Measurements from ENCODE around the gene NXF1.

The NXF1 gene

DNA sequence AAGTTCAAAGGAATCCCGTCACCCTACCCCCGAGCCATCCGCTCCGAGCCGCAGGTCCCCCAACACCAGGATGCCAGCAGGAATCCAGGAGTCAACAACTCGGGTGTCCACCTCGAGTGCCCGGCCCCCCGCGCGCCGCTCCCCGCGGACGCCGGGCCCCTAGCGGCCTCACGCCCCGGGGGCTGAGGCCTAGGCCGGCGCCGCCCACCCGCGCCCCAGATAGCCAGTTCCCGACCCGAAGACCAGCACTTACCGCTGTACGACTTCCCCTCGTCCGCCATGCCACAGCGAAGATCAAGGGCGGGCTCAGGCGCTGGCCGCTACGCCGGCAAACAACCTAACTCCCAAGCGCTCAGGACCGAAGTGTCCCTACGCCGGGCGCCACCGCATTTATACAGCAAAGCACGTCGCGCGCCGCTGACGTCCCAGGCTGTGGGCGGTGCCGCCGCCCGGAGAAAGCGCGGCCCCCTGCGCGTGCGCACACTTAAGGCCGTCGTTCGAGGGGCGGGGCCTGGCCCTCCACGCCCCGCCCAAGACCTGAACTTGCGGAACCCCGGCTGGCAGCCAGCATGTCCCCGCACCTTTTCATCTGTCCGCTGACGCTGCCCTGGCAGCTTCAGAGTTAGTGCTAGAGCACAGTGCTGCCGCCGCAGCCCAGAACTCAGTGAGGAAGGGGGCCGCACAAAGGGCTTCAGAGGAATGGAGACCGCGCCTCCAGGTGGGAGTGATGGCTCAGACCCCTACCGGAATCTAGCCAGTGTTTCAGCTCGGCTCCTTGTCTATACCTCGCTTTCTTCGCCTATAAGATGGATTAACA, at the start of gene NXF1:
Gene NXF1 (minus strand): TSS at position 365 of the 817 bp plus-strand sequence. CDS start 84 bp downstream, at position 281.
- no peaks in the 10 kb centered on the region for H4K20me1 ChIP-seq (ENCODE audit: low read depth, low read length)
- peaks cover 7% of the 10 kb centered on the region; the same call in 1 of the 2 replicates for H3F3A ChIP-seq (ENCODE audit: insufficient read depth)
- H3K9me3 ChIP-seq (ENCODE audit: insufficient read depth, low read length): no peaks in the 10 kb centered on the region
- H3K27me3 ChIP-seq (ENCODE audit: low read length): no peaks in the 10 kb centered on the region
- no peaks in the 10 kb centered on the region for H3K9me2 ChIP-seq (replicated peaks; ENCODE audit: insufficient read depth, low read length)
- H2AFZ ChIP-seq (ENCODE audit: low read depth, low read length, severe bottlenecking): peak within 1 kb of the TSS; percentile 79
- H3K27ac ChIP-seq (ENCODE audit: low read depth, low read length): peak within 1 kb of the TSS; percentile 62
- H3K4me3 ChIP-seq (ENCODE audit: insufficient read depth, low read length, poor library complexity, severe bottlenecking): peak within 1 kb of the TSS; percentile 87
- H3K9ac ChIP-seq (ENCODE audit: low read length): peak within 1 kb of the TSS; percentile 91
- no peaks in the 10 kb centered on the region for H3K36me3 ChIP-seq (ENCODE audit: low read length)
- H3K79me2 ChIP-seq (ENCODE audit: insufficient read depth, low read length): peaks cover 19% of the 10 kb centered on the region
- TF ChIP-seq CTCF (IDR thresholded peaks at IDR 0.05; ENCODE audit: insufficient read depth, low read length, poor library complexity, severe bottlenecking): no peak
- TF ChIP-seq EZH2phosphoT487 (conservative IDR thresholded peaks at IDR 0.05; ENCODE audit: low read length): no peak
- H3K4me2 ChIP-seq (ENCODE audit: low read depth, low read length, poor library complexity, severe bottlenecking): peak within 1 kb of the TSS; percentile 80

GRCh38 chr11:62854013-62854824, 49.0 kb upstream of the NXF1 start:
- Histone ChIP-seq H3K79me2 (ENCODE audit: insufficient read depth, low read length) (peaks cover 53% of the 10 kb centered on the region), H3F3A (ENCODE audit: insufficient read depth) (peaks cover 75% of the 10 kb centered on the region), H3K4me3 (ENCODE audit: insufficient read depth, low read length, poor library complexity, severe bottlenecking) (peak overlapping the region; percentile 99), H3K27ac (ENCODE audit: low read depth, low read length) (peak overlapping the region; percentile 88), H3K4me2 (ENCODE audit: low read depth, low read length, poor library complexity, severe bottlenecking) (peak overlapping the region; percentile 93), H3K9ac (ENCODE audit: low read length) (peak overlapping the region; percentile 99), H3K9me3 (ENCODE audit: insufficient read depth, low read length) (no peaks in the 10 kb centered on the region), H3K36me3 (ENCODE audit: low read length) (peaks cover 39% of the 10 kb centered on the region), H3K27me3 (ENCODE audit: low read length) (no peaks in the 10 kb centered on the region), H2AFZ (ENCODE audit: low read depth, low read length, severe bottlenecking) (no peak overlapping the region), H4K20me1 (ENCODE audit: low read depth, low read length) (peaks cover 23% of the 10 kb centered on the region), H3K9me2 (replicated peaks; ENCODE audit: insufficient read depth, low read length) (no peaks in the 10 kb centered on the region)
- TF ChIP-seq EZH2phosphoT487 (conservative IDR thresholded peaks at IDR 0.05; ENCODE audit: low read length): no peak
- no peak for TF ChIP-seq CTCF (IDR thresholded peaks at IDR 0.05; ENCODE audit: insufficient read depth, low read length, poor library complexity, severe bottlenecking)

- peaks cover 77% of the 10 kb centered on the region for H3F3A ChIP-seq (ENCODE audit: insufficient read depth)
- H3K4me2 ChIP-seq (ENCODE audit: low read depth, low read length, poor library complexity, severe bottlenecking): peak overlapping the region; percentile 93
- H3K27ac ChIP-seq (ENCODE audit: low read depth, low read length): peak overlapping the region; percentile 88
- no peaks in the 10 kb centered on the region for H3K27me3 ChIP-seq (ENCODE audit: low read length)
- H3K79me2 ChIP-seq (ENCODE audit: insufficient read depth, low read length): peaks cover 49% of the 10 kb centered on the region
- peak overlapping the region; percentile 99 for H3K9ac ChIP-seq (ENCODE audit: low read length)
- no peak overlapping the region for H2AFZ ChIP-seq (ENCODE audit: low read depth, low read length, severe bottlenecking)
- peaks cover 39% of the 10 kb centered on the region for H3K36me3 ChIP-seq (ENCODE audit: low read length)
- TF ChIP-seq EZH2phosphoT487 (conservative IDR thresholded peaks at IDR 0.05; ENCODE audit: low read length): no peak
- TF ChIP-seq CTCF (IDR thresholded peaks at IDR 0.05; ENCODE audit: insufficient read depth, low read length, poor library complexity, severe bottlenecking): no peak
- no peaks in the 10 kb centered on the region for H3K9me3 ChIP-seq (ENCODE audit: insufficient read depth, low read length)
- H3K4me3 ChIP-seq (ENCODE audit: insufficient read depth, low read length, poor library complexity, severe bottlenecking): peak overlapping the region; percentile 99
- no peaks in the 10 kb centered on the region for H3K9me2 ChIP-seq (replicated peaks; ENCODE audit: insufficient read depth, low read length)
- peaks cover 23% of the 10 kb centered on the region for H4K20me1 ChIP-seq (ENCODE audit: low read depth, low read length)
These were observed 48.2 kb upstream of the NXF1 start for GRCh38 chr11:62853279-62853965.

All from SU-DHL-6 (cell line).